ENCODE data around the gene RTL5.

DNA sequence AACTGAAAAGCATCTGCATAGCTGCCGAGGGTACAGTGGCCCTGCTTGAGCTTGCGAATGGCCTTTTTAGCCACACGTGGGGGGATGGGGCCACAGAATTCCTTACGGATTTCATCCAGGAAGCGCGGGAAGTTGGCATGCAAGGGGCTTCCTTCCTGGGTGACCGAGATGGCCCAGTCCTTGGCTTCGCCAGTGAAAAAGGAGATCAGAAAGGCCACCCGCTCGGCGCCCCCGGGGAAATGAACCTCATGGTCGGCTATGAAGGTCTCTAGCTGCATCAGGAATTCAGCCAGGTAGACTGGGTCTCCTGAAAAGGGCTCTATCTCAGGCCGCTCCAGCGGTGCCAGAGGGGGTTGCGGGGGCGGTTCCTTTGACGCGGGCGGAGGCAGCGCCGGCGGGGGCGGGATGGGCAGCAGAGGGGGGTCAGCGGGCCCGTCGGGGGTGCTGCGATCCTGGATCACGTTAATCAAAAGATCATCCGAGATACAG is 909 bp downstream of the RTL5 start:
- TF ChIP-seq, protein P1, sequence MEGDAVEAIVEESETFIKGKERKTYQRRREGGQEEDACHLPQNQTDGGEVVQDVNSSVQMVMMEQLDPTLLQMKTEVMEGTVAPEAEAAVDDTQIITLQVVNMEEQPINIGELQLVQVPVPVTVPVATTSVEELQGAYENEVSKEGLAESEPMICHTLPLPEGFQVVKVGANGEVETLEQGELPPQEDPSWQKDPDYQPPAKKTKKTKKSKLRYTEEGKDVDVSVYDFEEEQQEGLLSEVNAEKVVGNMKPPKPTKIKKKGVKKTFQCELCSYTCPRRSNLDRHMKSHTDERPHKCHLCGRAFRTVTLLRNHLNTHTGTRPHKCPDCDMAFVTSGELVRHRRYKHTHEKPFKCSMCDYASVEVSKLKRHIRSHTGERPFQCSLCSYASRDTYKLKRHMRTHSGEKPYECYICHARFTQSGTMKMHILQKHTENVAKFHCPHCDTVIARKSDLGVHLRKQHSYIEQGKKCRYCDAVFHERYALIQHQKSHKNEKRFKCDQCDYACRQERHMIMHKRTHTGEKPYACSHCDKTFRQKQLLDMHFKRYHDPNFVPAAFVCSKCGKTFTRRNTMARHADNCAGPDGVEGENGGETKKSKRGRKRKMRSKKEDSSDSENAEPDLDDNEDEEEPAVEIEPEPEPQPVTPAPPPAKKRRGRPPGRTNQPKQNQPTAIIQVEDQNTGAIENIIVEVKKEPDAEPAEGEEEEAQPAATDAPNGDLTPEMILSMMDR (conservative IDR thresholded peaks at IDR 0.05; ENCODE audit: low read depth, low read length), result no peak
- no peak for TF ChIP-seq EZH2 (IDR thresholded peaks at IDR 0.05; ENCODE audit: borderline replicate concordance, low read depth, low read length, poor library complexity, severe bottlenecking)

Data from A673 (cell line).